Measurements from ENCODE around the gene PXMP4.
A peak's percentile ranks its signal among the peaks of the same experiment; 100 is the strongest.
"Not testable (repeated sequence)": the region's sequence is repeated elsewhere in the genome, so short reads cannot be mapped to it uniquely, and the experiment has no call there.

The PXMP4 gene, protein sequence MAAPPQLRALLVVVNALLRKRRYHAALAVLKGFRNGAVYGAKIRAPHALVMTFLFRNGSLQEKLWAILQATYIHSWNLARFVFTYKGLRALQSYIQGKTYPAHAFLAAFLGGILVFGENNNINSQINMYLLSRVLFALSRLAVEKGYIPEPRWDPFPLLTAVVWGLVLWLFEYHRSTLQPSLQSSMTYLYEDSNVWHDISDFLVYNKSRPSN

DNA sequence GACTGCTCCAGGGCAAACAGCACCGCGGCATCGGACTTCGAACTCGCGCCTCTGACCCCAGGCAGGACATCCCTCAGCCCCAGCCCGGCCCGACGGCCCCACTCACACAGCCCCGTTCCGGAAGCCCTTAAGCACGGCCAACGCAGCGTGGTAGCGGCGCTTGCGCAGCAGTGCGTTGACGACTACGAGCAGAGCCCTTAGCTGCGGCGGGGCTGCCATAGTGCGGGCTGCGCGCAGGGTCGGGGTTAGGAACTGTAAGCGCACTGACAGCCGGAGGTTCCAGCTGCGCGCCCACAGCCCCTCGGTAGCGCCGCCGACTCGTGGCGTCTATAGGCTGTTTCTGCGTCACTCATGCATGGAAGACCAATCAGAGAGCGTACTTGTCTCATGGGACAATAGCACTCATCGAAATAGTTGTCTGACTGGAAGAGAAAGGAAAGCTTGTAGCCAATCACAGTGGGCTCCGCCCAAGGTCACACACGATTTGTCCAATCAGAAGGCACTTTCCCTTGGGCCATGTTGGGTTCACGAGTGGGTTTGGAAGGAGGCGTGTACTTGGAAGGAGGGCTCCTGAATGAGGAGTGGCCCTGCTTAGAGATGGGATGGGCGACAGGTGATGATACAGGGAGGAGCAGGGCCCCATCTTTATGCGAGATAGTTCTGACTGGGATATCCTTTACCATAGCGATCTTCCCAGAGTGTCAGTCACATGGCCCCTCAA lies at the start of gene PXMP4:
Gene PXMP4, minus strand, starts transcription at position 322 of the 721 bp plus-strand sequence. Its CDS starts 103 bp downstream, at position 219.
- DNase-seq (ENCODE audit: low spot score) = peak; percentile 97

DNA sequence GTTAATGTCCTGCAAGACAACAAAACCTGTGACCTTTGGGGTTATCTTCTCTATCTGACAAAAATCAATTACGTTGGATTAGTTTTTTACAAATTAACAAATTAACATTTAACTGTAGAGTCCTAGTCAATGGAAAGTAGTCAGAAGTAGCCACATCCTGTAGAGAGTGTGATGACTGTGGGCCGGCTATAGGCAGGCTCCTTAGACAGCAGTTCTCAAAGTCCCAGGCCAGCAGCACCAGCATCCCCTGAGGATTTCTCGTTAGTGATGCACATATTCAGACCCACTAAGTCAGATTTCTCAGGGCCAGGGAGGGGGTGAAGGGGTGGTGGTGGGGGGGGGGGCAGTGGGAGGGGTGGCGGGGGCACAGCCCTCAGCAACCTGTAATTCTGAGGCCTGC lies 48.9 kb upstream of the PXMP4 start:
- no peak for DNase-seq (ENCODE audit: low spot score)

DNA sequence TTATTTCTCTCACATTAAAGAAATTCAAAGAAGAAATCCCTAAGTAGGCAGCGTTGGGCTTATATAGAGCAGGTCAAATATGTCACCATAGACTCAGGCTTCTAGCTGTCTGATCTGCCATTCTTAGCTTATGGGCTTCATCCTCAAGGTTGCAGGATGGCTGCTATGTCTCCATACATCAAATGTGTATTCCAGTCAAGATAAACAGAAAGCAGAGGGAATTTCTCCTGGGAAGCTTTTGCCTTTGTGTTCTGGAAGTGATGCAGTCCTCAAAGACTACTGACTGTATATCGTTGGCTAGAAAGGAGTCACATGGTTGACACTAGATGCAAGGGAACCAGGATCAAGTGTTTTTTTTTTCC lies 47.6 kb upstream of the PXMP4 start:
- no peak for DNase-seq (ENCODE audit: low spot score)

DNA sequence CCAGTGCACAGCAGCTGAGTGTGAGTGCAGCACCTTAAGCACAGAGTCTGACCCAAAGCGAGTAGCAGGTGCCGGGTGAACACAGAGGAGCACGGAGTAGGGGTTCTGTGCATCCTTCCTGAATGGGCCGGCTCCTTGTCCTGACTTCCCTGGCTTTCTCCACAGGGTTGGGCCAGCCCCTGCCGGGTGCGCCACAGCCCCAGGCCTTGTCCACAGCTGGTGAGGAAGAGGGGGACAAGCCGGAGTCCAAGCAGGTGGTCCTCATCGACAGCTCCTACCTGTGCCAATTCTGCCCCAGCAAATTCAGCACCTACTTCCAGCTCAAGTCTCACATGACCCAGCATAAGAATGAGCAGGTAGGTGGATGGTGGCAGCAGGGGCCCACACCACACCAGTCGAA lies 46.6 kb upstream of the PXMP4 start:
- no peak for DNase-seq (ENCODE audit: low spot score)

DNA sequence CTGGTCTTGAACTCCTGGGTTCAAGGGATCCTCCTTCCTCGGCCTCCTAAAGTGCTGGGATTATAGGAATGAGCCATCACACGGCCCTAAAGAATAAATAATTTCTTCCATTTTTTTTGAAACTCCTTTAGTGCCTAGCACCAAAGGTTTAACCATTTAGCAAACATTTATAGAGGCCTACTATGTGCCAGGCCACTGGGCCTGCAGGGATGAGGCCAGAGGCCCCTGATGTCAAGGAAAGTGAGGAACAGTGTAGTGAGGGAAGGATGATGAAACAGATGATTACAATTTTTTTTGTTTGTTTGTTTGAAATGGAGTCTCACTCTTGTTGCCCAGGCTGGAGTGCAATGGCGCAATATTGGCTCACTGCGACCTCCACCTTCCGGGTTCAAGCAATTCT lies 45.5 kb upstream of the PXMP4 start:
- no peak for DNase-seq (ENCODE audit: low spot score)

DNA sequence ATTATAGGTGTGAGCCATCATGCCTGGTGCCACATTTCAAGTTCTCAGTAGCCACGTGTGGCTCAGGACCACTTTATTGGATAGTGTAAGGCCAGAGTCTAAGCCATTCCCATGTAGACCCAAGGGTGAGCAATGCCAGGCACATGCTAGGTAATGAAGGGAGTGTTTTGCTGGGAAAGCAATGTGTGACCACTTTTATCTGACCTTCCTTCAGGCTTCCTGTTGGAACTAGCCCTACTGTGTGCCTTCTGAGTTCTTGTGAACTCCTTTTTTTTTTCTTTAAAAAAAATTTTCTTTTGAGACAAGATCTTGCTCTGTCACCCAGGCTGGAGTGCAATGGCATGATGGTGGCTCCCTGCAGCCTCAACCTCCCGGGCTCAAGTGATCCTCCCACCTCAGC lies 45.0 kb upstream of the PXMP4 start:
- no peak for DNase-seq (ENCODE audit: low spot score)

DNA sequence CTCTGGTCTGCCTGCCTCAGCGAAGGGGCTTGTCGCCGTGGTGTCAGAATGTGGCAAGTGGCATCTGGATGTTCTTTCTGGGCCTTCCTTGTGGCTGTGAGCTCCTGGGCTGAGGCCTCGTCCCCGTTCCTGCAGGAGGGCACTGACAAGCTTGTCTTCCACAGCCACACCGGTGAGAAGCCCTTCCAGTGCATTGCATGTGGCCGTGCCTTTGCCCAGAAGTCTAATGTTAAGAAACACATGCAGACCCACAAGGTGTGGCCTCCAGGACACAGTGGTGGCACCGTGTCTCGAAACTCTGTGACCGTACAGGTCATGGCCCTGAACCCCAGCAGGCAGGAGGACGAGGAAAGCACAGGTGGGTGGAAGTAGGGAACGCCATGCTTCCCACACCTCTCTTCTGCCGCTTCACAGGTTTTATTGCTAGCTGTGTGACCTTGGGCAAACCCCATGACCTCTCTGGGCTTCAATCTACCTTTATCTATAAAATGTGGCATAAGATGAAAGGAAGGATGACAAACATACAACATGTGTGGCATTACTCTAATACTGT lies 41.7 kb upstream of the PXMP4 start:
- DNase-seq (ENCODE audit: low spot score) = no peak

DNA sequence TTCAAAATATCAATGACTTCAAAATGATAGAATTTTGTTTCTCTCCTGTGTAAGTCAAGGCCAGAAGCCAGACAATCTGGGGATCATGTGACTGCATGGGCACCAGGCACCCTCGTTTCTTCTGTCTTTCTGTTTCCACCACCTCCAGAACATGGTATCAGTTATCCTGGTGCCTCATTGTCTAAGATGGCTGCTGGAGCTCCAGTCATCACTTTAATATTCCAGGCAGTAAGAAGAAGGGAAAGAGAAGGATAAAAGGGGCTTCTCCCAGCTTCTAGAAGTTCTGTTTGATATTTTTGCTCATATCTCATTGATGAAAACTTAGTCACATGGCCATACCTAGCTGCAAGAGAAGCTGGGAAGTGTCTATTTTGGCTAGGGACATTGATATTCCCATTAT lies 37.3 kb upstream of the PXMP4 start:
- no peak for DNase-seq (ENCODE audit: low spot score)

DNA sequence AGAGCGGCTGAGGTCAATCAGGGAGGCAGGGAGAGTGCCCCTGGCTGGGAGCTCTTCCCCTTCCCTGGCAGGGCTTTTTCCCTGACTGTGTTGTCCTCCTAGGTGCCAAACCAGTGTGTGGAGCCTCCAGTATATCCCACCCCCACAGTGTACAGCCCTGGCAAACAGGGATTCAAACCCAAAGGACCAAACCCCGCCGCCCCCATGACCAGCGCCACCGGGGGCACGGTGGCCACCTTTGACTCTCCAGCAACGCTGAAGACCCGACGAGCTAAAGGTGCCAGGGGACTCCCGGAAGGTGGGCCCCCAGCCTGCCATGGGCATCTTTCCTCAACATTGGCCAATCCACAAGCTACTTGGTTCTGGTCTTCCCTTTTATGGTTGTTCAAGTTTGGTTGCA lies 36.9 kb upstream of the PXMP4 start:
- DNase-seq (ENCODE audit: low spot score) = no peak

DNA sequence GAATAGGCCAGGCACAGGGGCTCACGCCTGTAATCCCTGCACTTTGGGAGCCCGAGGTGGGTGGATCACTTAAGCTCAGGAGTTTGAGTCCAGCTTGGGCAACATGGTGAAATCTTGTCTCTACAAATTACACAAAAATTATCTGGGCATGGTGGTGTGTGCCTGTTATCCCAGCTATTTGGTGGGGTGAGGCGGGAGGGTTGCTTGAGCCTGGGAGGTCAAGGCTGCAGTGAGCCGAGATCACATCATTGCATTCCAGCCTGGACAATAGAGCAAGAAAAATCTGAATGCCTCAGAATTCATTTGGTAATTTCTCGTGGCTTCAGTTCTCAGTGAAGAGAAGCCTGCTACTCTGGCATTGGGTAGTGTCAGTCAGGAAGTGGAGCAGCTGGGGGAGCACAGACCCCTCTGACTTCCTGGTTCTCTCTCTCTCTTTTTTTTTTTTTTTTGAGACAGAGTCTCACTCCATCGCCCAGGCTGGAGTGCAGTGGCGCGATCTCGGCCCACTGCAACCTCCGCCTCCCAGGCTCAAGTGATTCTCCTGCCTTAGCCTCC lies 35.9 kb upstream of the PXMP4 start:
- not testable (repeated sequence) for DNase-seq (ENCODE audit: low spot score)

DNA sequence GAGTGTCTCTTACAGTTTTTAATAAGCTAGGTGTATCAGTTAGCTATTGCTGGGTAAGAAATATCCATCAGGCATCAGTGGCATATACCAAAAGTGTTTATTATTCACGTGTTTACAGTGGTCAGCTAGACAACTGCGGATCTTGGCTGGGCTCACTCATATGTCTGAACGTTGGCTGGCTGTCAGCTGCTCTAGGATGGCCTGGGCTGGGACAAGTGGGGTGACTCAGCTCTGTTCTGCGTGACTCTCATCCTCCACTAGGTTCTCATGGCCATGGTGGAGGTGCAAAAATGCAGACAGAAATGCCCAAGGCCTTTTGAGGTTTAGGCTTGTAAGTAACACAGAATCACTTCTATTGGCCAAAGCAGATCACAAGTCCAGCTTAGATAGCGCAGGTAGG lies 33.7 kb upstream of the PXMP4 start:
- no peak for DNase-seq (ENCODE audit: low spot score)

DNA sequence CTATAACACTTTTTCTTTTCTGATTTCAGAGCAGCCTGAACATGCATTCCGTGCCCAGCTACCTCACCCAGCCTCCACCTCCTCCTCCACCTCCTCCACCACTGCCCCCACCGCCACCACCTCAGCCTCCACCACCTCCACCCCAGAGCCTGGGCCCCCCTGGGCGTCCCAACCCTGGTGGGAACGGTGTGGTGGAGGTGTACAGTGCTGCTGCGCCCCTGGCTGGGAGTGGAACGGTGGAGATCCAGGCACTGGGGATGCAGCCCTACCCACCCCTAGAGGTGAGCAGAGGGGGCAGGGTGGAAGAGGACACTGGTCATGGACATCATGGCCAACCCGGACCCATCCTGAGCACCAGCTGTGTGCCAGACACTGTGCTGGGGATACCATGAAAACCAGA lies 33.0 kb upstream of the PXMP4 start:
- DNase-seq (ENCODE audit: low spot score) = no peak

DNA sequence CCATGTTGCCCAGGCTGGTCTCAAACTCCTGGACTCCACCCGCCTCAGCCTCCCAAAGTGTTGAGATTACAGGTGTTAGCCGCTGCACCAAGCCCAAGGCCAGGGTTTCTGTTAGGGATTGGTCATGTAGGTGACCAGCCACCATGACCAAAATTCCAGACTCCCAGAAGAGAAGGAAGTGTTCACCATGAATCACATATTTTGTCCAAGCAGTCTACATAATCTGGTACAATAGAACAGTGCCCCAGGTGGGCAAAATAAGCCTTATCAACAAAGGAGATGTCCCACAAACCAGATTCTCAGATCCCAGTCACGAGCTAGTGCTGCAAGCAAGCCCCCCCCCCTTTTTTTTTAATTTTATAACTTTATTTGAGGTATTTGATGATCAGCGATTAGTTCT lies 31.7 kb upstream of the PXMP4 start:
- DNase-seq (ENCODE audit: low spot score) = no peak

DNA sequence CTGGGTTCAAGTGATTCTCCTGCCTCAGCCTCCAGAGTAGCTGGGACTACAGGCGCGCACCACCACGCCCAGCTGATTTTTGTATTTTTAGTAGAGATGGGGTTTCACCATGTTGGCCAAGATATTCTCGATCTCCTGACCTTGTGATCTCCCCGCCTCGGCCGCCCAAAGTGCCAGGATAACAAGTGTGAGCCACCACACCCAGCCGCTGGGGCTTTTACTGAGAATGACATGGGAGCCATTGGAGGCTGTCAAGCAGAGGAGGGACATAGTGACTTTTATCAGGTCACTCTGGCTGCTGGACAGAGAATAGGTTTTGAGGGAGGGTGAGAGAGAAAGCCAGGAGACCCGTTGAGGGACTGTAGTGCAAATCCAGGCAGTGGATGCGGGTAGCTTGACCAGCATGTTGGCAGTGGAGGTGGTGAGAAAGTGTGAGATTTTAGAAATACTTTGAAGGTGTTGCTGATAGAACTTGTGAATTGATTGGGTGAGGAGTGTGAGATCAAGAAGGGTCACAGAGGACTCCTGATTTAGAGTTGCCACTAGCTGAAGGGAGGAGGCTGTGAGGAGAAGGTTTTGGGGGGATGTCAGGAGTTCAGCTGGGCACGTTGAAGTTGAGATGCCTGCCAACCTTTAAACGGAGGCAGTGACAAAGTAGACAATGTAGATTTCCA lies 26.4 kb upstream of the PXMP4 start:
- DNase-seq (ENCODE audit: low spot score) = no peak

DNA sequence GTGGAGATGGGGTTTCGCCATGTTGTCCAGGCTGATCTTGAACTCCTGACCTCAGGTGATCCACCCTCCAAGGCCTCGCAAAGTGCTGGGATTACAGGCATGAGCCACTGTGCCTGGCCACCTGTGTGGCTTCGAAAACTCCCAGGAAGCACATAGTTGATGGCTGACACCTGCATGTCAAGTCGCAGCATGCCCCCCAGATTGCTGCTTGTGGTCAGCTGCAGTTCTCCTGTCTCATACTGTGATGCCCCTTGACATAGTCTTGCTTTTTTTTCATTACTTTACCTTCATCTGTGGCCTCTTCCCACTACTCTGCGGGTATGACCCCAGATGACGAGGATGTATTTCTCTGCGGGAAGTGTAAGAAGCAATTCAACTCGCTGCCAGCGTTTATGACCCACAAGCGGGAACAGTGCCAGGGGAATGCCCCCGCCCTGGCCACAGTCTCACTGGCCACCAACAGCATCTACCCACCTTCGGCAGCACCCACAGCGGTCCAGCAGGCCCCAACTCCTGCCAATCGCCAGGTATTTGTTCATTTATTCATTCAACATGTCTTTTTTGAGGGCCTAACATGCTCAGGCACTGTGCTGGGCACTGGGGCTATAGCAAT lies 24.8 kb upstream of the PXMP4 start:
- no peak for DNase-seq (ENCODE audit: low spot score)

DNA sequence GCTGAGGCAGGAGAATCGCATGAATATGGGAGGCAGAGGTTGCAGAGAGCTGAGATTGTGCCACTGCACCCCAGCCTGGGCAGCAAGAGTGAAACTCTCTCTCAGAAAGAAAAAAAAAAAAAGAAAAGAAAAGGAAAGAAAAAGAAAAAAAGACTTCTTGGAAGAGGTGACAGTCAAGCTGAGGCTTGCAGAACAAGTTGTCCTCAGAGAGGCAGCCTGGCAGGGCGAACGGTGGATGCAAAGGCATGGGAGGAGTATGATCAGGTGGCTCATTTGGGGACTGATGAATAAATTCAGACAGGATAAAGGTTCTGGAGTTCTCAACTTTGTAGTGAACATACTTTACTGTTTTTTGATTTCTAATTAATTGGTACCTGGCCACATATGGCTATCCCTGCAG lies 24.1 kb upstream of the PXMP4 start:
- no peak for DNase-seq (ENCODE audit: low spot score)

DNA sequence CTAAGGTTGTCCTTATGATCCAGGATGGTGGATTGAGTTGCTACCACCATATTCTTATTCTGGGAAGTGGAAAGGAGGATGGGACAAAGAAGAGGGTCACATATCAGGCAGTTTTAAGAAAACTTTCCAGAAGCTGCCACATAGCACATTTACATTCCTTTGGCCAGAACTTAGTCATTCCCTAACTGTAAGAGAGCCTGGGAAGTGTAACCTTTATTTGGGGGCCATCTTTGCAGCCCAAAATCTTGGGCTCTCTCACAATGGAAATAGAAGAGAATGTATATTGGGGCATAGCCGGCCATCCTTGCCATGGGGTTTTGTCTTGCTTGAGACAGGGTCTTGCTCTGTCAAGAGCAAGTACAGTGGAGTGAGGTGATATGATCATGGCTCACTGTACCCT lies 20.1 kb upstream of the PXMP4 start:
- DNase-seq (ENCODE audit: low spot score) = no peak

DNA sequence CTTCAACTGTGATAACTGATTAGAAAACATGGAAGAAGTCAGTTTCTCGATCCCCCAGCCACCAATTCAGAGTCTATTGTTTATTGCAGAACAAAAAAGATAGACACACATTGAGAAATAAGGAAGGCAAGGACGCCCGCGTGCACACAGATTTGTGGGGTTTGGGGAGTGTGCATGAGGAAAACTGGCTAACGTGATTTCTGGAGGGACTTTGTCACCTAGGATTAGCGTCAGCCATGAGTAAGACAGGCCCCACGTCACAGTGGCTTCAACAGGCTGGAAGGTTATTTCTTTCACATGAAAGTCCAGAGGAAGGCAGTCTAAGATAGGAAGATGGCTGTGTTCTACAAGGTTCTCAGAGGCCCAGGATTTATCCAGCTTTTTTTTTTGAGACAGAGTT lies 19.4 kb upstream of the PXMP4 start:
- DNase-seq (ENCODE audit: low spot score) = no peak

DNA sequence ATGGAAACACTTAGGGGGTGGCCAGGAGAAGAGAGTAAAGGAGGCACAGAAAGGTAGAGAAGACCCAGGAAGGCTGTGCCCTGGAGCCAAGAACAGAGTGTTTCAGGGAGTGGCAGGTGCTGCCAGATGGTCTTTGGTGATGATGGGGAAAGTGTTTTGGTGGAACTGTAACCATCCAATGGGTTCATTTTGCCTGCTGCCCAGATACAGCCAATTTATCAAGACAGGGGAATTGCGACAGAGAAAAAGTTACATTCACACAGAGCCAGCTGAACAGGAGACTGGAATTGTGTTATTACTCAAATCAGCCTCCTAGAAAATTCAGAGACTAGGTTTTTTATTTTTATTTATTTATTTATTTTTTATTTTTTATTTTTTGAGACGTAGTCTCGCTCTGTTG lies 16.9 kb upstream of the PXMP4 start:
- no peak for DNase-seq (ENCODE audit: low spot score)

DNA sequence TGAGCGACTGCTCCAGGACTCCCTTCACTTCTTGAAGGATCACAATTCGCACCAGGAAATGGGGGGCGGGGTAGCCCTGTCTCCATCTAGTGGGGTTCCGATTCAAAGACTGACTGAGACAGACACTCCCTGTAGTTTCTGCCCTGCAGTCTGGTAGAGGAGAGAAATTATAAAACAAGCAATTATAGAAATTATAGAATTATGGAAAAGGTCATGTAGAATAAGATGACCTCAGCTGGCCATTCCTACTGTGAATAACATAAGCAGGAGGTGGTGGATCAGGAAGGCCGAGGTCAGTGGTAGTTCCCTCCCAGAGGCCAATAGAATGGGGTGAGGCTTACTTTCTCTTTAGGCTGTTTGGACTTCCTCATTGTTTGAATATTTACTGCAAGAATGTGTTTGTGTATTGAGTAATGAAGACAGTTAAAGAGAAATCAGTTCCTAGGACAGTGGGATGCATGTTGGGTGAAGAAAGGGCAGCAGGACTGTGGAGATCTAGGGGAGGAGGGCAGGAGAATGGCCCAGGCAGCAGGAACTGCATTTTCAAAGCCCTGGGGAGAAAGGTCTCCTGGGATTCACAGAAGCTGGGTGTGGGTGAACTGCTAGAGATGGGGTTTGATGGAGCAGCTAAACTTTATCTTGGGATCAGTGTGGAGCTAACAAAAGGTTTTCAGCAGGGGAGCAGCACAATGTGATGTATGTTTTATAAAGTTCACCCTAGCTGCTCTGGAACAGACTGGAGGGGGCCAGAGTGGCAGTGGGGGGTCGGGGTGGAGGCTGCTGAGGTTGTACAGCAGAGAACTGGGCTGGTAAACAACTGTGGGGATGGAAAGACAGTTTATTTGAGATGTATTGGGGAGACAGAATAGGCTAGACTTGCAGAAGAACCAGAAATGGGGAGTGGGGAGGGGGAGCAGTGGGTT lies 13.8 kb upstream of the PXMP4 start:
- DNase-seq (ENCODE audit: low spot score) = no peak

DNA sequence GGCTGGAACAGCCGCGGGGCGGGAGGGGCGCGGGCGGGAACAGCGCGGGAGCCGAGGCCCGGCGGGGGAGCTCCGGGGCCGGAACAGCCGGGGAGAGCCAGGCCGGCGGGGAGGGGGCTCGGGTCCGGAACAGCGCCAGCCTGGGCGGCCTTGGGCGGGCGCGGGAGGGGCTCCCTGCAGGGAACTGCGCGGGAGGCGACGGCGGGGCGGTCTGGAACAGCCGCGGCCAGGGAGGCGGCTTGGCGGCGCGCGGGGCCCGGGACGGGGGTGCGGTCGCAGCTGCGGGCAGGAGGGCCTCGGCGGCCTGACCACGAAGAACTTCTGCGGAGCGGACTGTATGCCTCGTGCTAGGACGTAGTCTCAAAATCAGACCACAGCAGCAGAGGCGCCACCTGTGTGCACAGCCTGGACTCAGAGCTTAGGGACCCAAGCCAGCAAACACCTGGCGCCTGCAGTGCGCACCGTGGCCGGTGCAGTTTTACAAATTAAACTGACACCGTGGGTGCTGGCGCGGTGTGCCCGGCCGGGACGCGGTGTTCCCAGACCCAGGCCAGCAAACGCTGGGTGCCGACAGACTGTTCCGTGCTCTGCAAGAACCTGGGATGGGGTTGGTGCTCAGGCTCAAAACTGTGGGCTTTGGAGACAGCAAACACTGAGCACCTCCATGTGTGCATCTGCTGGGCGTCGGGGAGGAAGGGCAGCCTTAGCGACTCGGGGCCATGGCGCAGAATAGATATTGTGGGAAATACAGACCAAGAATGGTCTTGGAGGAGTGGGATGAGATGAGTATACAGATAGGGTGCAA lies 12.3 kb upstream of the PXMP4 start:
- peak; percentile 70 for DNase-seq (ENCODE audit: low spot score)
